Mammary epithelial cell (primary cell): ENCODE data around the gene PTGER2.

ENCODE experiments used
- CTCF ChIP-seq, 2 donors: IDR thresholded peaks in 1 of 2; conservative IDR thresholded peaks in 1 of 2; 2 replicates each; pipeline ENCODE4 v1.5.1; 2011 to 2012; ENCODE audit warnings: inconsistent platforms in 2 of 2, low read length in 2 of 2, mild to moderate bottlenecking in 2 of 2, control low read depth in 1 of 2, low read depth in 1 of 2; ENCODE audit not compliant: insufficient read depth in 1 of 2; ENCODE audit errors: extremely low read depth in 1 of 2
- EZH2 ChIP-seq: IDR thresholded peaks from 2 replicates; pipeline ENCODE4 v1.6.1; 2012; ENCODE audit warnings: low read length, inconsistent platforms, borderline replicate concordance

DNA sequence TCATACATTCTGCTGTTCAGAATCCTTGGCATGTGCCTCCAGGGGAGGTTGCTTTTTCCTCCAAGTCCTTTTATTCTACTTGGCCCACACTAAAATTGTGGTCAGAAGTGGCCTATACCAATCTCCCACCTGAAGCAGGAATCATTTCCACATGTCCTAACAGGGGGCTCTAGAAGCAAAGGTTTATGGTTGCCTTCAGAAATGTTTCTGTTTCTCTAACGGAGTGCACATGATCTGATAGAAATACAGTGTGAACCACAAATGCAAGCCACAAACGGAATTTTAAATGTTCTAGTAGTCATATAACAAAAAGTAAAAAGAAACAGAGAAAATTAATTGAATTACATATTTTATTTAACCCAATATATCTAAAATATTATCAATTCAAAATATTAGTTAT is 4.0 kb downstream of the PTGER2 start:
- TF ChIP-seq CTCF (conservative IDR thresholded peaks at IDR 0.05 in 1 of 2, IDR thresholded peaks at IDR 0.05 in 1 of 2; ENCODE audit: extremely low read depth in 1 of 2, insufficient read depth in 1 of 2, low read depth in 1 of 2, low read length in 2 of 2) (no peak), EZH2 (no peak)
